Measurements from ENCODE around the gene FOXL2.
A peak's percentile ranks its signal among the peaks of the same experiment; 100 is the strongest.

The FOXL2 gene

GRCh38 chr3:138921316-138922292 lies 25.3 kb downstream of the FOXL2 start:
- peak; percentile 85 for DNase-seq (ENCODE audit: low read depth)
- TF ChIP-seq, protein P1, sequence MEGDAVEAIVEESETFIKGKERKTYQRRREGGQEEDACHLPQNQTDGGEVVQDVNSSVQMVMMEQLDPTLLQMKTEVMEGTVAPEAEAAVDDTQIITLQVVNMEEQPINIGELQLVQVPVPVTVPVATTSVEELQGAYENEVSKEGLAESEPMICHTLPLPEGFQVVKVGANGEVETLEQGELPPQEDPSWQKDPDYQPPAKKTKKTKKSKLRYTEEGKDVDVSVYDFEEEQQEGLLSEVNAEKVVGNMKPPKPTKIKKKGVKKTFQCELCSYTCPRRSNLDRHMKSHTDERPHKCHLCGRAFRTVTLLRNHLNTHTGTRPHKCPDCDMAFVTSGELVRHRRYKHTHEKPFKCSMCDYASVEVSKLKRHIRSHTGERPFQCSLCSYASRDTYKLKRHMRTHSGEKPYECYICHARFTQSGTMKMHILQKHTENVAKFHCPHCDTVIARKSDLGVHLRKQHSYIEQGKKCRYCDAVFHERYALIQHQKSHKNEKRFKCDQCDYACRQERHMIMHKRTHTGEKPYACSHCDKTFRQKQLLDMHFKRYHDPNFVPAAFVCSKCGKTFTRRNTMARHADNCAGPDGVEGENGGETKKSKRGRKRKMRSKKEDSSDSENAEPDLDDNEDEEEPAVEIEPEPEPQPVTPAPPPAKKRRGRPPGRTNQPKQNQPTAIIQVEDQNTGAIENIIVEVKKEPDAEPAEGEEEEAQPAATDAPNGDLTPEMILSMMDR (conservative IDR thresholded peaks at IDR 0.05; ENCODE audit: control insufficient read depth, insufficient read depth, low read depth, low read length), result no peak
- no peak overlapping the region for H3K4me3 ChIP-seq (ENCODE audit: control insufficient read depth, low read depth, low read length)

- DNase-seq (ENCODE audit: low read depth), result no peak
- TF ChIP-seq, protein P1 (conservative IDR thresholded peaks at IDR 0.05; ENCODE audit: control insufficient read depth, insufficient read depth, low read depth, low read length), result no peak
- no peak overlapping the region for H3K4me3 ChIP-seq (ENCODE audit: control insufficient read depth, low read depth, low read length)
Observed at GRCh38 chr3:138919325-138919724, 27.6 kb downstream of the FOXL2 start.

- TF ChIP-seq, protein P1 (conservative IDR thresholded peaks at IDR 0.05; ENCODE audit: control insufficient read depth, insufficient read depth, low read depth, low read length), result no peak
- DNase-seq (ENCODE audit: low read depth), result no peak
Observed at GRCh38 chr3:138916824-138917223, 30.1 kb downstream of the FOXL2 start.

DNA sequence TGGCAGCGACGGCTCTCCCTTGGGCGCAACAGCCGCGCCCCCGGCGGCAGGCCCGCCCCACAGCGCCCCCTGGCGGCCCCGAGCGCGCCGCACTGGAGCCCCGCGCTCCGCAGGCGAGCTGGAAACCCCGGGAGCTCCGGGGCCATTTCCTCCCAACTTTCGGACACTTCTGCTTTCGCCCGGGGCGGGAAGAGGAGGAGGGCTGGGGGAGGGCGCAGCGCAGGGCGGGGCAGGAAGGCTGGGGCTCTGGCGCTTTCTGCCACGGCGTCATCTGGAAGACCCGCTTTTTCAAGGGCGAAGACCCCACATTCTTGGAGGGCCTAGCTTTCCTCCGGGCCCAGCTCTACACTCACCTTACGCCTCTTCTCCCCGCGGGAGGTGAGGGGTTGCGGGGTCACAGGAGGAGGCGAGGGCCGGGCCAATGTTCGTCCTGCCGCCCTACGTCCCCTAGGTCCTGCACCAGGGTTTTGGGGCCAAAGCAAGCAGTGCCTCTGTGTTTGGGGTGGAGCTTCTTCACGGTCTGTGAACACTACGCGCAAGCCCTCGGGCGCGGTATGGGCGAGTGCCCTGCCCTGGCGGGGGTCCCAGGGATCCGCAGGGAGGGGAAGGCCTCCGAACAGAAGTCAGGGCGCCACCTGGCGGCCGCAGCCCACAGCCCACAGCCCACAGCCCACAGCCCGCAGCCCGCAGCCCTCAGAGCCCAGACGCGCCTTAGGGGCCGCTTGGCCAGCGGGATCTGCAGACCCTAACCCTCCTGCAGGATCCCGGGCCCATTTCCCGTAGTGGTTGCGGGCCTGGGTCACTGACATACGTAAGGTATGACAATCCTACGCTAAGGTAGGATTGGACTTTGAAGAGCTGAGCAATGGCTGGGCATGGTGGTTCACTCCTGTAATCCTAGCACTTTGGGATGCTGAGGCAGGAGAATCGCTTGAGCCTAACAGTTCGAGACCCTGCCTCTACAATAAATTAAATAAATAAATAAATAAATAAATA lies 31.1 kb downstream of the FOXL2 start:
- peak overlapping the region; percentile 79 for H3K4me3 ChIP-seq (ENCODE audit: control insufficient read depth, low read depth, low read length)
- TF ChIP-seq, protein P1 (conservative IDR thresholded peaks at IDR 0.05; ENCODE audit: control insufficient read depth, insufficient read depth, low read depth, low read length), result peak; percentile 49
- peak; percentile 84 for DNase-seq (ENCODE audit: low read depth)

More at GRCh38 chr3:138916824-138917223, 30.1 kb downstream of the FOXL2 start:
- H3K4me3 ChIP-seq (ENCODE audit: control insufficient read depth, low read depth, low read length), result no peak overlapping the region

GRCh38 chr3:138914870-138915502 lies 32.0 kb downstream of the FOXL2 start:
- peak overlapping the region; percentile 65 for H3K4me3 ChIP-seq (ENCODE audit: control insufficient read depth, low read depth, low read length)
- TF ChIP-seq, protein P1 (conservative IDR thresholded peaks at IDR 0.05; ENCODE audit: control insufficient read depth, insufficient read depth, low read depth, low read length), result no peak
- DNase-seq (ENCODE audit: low read depth), result peak; percentile 71

DNA sequence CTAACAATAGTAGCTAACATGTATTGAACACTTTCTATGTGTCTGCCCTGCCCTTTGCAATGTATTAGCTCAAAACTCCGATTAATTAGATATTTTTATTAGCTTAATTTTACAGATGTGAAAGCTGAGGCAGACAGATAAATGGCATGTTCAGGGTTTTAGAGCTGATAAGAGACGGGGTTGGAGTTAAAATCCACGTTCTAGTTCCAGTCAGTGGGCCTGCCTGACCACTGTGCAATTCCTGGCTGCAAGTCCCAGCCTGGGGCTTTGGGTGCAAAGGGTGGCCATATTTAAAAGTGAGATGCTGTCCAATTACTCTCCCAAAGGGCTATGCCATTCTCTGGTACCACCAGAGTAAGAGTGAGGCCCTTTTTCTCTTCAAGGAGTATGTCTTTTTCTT lies 33.2 kb downstream of the FOXL2 start:
- no peak for DNase-seq (ENCODE audit: low read depth)
- H3K4me3 ChIP-seq (ENCODE audit: control insufficient read depth, low read depth, low read length), result no peak overlapping the region
- TF ChIP-seq, protein P1 (conservative IDR thresholded peaks at IDR 0.05; ENCODE audit: control insufficient read depth, insufficient read depth, low read depth, low read length), result no peak

Measured in fibroblast of mammary gland (primary cell).